8988T (cell line): Measurements from ENCODE around the gene PIK3C3.
"Not testable (repeated sequence)": the region's sequence is repeated elsewhere in the genome, so short reads cannot be mapped to it uniquely, and the experiment has no call there.

Source experiments
- DNase-seq: peaks from one replicate; pipeline ENCODE4 v3.0.0; 2011

Gene PIK3C3

GRCh38 chr18:42082415-42083234 is 127.6 kb downstream of the PIK3C3 start:
- no peak for DNase-seq

DNA sequence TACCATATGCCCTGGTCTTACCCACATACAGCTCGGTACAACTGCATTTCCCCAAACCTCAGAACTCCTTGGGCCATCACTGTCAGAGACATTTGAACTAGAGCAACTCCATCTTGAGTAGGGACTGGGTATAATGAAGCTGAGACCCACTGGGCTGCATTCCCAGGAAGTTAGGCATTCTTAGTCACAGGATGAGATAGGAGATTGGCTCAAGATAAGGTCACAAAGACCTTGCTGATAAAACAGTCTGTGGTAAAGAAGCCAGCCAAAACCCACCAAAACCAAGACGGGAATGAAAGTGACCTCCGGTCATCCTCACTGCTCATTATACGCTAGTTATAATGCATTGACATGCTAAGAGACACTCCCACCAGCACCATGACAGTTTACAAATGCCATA is 131.3 kb downstream of the PIK3C3 start:
- DNase-seq, result no peak

- DNase-seq, result no peak
These were observed 132.2 kb downstream of the PIK3C3 start for GRCh38 chr18:42087235-42087634.

DNA sequence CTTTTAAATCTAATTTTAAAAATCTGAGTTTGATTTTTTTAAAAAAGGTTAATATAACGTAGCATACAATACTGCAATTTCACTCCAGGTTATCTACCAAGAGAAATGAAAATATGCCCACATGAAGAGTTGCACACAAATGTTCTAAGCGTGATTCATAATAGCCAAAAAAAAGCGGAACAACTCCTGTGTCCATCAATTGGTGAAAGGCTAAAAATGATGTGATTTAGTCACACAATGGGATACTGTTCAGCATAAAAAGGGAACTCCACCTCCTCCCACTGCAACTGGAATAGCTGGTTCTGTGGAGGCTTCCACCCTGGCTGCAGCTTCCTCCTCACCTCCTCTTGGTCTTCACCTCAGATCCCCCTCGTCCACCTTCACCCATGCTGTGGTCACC is 132.8 kb downstream of the PIK3C3 start:
- no peak for DNase-seq

GRCh38 chr18:42092848-42093247 is 137.8 kb downstream of the PIK3C3 start:
- no peak for DNase-seq

GRCh38 chr18:42094875-42095274 is 139.8 kb downstream of the PIK3C3 start:
- no peak for DNase-seq

GRCh38 chr18:42095732-42096377 is 140.8 kb downstream of the PIK3C3 start:
- no peak for DNase-seq

- no peak for DNase-seq
These were observed 145.2 kb downstream of the PIK3C3 start for GRCh38 chr18:42100248-42100647.

DNA sequence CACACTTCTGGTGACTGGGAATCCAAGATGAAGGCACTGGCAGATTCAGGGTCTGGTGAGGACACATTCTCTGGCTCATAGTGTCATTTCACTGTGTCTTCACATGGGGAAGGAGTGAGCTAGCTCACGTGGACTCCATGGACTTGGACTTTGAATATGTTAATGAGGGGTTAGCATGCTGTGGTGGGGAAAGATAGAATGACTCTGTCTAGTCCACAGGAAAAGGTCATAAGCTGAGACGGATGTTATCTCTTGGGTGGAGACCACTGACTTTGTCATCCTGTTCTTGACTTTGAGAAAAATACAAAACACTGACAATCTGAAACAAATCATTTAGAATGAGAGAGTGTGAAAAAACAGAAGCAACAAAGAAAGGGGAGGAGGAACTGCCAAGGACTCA is 145.9 kb downstream of the PIK3C3 start:
- no peak for DNase-seq

DNA sequence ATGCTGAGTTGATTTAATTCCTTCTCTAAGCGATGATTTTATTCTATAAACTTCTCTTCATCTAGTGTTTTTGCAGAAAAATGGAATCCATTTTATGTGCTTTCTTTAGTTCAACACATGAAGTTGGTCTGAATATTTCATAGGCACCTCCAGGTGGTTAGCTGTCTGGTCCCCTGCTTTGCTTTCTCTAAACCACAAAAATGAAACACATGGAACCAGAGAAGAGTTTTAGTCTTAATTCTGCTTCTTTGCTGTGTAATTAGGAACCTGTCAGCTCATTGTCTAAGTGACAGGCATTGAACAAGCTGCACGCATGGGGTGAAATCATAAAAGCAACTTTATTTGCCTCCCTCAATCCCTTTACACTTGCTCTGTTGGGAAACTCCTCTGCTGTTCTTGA is 150.4 kb downstream of the PIK3C3 start:
- no peak for DNase-seq

DNA sequence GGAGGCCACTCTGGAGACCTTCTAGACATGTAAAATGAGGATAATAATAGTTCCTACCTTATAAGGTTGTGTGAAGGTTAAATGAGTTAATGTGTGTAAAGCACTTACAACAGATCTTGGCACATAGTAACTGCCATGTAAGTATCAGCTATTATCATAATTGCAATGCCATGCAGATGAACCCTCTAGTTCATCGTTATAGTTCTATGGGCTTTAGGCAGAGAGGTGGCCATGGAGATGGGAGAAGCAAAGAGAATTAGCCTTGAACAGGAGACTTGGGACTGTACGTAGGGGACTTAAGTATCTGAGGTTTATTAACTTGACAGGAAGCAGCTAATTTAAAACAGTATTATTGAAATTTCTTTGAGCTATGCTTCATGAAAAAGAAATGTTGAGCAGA is 151.8 kb downstream of the PIK3C3 start:
- no peak for DNase-seq

GRCh38 chr18:42107287-42107686 is 152.3 kb downstream of the PIK3C3 start:
- no peak for DNase-seq

DNA sequence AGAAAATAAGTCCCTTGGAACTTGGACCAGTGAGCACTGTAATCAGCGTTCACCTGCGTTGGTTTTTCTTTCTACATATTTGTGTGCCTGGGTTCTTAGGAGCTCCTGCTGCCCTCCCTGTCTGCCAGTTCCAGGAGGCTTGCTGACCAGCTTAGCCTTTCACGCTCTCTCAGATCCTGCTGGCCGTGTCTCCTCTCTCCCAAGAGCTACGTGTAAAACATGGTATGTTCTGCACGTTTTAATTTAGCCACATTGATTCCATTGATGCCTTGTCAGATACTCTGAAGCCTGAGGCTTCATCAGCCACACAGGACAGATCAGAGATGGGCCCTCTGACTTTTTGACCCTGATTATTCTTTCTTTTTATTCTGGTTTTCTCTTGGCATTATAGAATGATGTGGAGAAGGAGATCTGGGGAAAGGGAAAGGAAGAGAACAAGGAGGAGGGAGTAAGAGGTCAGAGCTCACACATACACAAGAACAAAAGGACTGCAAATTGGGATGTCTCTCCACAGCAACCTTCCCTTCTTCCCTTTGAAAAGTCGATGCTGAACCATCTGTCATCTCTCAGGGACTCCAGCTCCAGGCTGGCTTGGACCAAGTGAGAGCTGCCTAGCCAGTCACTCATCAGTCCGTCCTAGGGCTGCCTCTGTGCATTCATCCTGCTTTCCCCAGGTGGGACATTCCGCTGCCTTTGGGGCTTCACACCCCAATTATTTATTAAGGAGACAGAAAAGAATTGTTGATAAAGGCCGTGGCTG is 152.8 kb downstream of the PIK3C3 start:
- DNase-seq, result no peak

GRCh38 chr18:42112147-42112546 is 157.1 kb downstream of the PIK3C3 start:
- DNase-seq, result not testable (repeated sequence)

DNA sequence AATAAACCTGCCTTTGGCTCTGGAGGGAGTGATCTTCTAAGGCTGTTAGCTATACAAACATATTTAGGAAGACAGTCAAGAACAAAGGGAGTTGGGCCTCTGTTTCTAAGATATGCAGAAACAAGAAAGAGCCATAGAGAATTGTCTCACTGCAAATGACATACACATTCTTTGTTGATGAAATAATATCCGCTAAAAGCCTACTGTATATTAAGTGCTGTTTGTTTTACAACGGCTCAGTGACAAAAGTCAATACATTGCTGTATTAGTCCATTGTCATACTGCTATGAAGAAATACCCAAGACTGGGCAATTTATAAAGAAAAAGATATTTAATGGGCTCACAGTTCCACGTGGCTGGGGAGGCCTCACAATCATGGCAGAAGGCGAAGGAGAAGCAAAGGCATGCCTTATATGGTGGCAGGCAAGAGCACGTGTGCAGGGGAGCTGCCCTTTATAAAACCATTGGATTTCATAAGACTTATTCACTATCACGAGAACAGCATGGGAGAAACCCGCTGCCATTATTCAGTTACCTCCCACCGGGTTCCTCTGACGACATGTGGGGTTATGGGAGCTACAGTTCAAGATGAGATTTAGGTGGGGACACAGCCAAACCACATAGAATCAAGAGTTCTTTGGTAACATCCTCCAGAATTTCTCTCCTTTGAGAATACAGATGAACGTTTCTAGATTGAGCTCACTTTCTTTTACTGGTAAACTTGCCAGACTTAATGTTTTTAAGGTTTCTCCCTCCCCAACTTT is 157.8 kb downstream of the PIK3C3 start:
- DNase-seq, result no peak

DNA sequence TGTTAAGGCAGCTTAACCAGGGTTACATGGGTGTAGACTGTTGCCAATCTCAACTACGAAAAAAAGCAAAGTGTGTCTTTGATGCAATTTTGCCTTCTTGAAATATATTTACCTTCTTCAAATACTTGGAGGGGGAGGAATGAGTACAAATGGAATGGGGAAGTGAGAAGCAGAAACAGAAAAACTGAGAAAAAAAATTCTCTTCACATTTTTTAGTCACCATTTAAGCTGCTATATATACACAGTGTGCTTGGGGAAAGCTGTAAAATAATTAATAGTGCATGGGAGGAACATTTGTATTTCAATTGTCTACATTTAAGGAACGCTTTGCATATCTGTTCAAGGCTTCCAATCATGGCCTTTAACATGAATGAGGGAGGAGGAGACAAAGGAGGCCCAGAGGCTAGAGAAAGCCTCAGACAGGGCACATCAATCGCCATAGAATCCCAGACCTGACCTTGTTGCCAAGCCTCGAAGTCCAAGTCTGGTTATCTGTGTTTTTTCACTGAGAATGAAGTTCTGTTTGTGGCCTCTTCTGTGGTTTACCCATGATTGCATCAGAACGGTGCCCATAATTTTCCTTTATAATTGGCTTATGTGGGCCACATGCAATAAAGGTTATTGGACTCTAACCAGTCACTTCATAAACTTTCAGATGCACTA is 158.6 kb downstream of the PIK3C3 start:
- no peak for DNase-seq

DNA sequence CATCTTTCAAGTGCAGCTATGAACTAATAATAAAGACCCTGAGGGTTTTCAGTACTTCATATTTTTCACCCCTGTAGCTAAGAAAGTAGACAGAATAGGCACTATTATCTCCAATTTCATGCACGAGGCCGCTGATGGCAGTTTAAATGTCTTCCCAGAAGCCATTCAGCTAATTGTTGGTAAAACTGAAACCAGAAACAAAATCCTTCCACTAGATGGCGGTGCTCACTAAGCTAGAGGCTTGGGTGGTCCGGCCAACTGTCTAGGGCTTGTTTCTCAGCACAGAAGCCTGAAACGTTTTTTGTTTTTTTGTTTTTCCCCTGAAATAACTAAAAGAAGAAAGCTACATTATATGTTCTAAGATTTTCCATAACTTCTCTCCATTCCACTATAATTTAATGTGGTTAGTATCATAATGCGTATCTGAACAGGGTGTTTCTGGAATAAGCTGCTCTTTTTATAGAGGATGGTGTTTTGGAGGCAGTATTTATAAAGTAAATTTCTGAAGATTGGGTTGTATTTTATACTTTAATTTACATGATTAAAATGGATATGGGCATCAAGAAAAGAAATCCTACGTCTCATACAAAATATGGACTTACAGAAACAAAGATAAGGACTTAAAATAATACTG is 159.4 kb downstream of the PIK3C3 start:
- no peak for DNase-seq

- no peak for DNase-seq
These were observed 171.6 kb downstream of the PIK3C3 start for GRCh38 chr18:42126586-42126985.

- DNase-seq, result no peak
These were observed 176.3 kb downstream of the PIK3C3 start for GRCh38 chr18:42131066-42131929.

GRCh38 chr18:42131930-42132244 is 176.9 kb downstream of the PIK3C3 start:
- DNase-seq, result no peak
